Nephron progenitor cell (in vitro differentiated cells): ENCODE measurements around the gene ATP10B.

Experiments
- DNase-seq: peaks from one replicate; pipeline ENCODE4 v3.0.0; 2021
- H3K27ac Mint-ChIP-seq: 2 replicates; pipeline ENCODE4 v1.8.0; 2021; ENCODE audit warnings: mild to moderate bottlenecking, moderate library complexity, mixed read lengths
- H3K27me3 Mint-ChIP-seq: 2 replicates; pipeline ENCODE4 v1.8.0; 2021; ENCODE audit warnings: mild to moderate bottlenecking, low read depth, mixed read lengths; ENCODE audit not compliant: poor library complexity
- H3K36me3 Mint-ChIP-seq: 2 replicates; pipeline ENCODE4 v1.8.0; 2021; ENCODE audit warnings: low read depth, mixed read lengths
- H3K4me1 Mint-ChIP-seq: 2 replicates; pipeline ENCODE4 v1.8.0; 2021; ENCODE audit warnings: mixed read lengths
- H3K4me3 Mint-ChIP-seq: 2 replicates; pipeline ENCODE4 v1.8.0; 2021; ENCODE audit warnings: mild to moderate bottlenecking, moderate library complexity, mixed read lengths
- H3K9me3 Mint-ChIP-seq: 2 replicates; pipeline ENCODE4 v1.8.0; 2021; ENCODE audit warnings: mild to moderate bottlenecking, moderate library complexity, mixed read lengths
- TF ChIP-seq, protein P1 (sequence below): fragments of 200-600 bp; sonication (generic); IDR thresholded peaks from 2 replicates; pipeline ENCODE4 v1.5.0; 2021; ENCODE audit warnings: antibody characterized with exemption

ATP10B gene

DNA sequence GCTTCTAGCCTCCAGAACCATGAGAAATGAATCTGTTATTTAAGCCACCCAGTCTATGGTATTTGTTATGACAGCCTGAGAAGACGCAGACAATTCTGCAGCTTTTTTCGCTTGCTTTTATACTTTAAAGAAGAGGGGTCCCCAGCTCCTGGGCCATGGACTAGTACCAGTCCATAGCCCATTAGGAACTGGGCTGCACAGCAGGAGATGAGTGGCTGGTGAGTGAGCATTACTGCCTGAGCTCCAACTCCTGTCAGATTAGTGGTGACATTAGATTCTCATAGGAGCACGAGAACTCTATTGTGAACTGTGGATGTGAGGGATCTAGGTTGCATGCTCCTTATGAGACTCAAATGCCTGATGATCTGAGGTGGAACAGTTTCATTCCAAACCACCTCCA is 278.7 kb downstream of the ATP10B start:
- no peak for DNase-seq
- TF ChIP-seq, protein P1, sequence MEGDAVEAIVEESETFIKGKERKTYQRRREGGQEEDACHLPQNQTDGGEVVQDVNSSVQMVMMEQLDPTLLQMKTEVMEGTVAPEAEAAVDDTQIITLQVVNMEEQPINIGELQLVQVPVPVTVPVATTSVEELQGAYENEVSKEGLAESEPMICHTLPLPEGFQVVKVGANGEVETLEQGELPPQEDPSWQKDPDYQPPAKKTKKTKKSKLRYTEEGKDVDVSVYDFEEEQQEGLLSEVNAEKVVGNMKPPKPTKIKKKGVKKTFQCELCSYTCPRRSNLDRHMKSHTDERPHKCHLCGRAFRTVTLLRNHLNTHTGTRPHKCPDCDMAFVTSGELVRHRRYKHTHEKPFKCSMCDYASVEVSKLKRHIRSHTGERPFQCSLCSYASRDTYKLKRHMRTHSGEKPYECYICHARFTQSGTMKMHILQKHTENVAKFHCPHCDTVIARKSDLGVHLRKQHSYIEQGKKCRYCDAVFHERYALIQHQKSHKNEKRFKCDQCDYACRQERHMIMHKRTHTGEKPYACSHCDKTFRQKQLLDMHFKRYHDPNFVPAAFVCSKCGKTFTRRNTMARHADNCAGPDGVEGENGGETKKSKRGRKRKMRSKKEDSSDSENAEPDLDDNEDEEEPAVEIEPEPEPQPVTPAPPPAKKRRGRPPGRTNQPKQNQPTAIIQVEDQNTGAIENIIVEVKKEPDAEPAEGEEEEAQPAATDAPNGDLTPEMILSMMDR = no peak
- Mint-ChIP-seq H3K4me3 (no peak overlapping the region), H3K4me1 (no peaks in the 10 kb centered on the region), H3K36me3 (no peaks in the 10 kb centered on the region), H3K27me3 (peaks cover 9% of the 10 kb centered on the region), H3K9me3 (peaks cover 6% of the 10 kb centered on the region), H3K27ac (no peak overlapping the region)

DNA sequence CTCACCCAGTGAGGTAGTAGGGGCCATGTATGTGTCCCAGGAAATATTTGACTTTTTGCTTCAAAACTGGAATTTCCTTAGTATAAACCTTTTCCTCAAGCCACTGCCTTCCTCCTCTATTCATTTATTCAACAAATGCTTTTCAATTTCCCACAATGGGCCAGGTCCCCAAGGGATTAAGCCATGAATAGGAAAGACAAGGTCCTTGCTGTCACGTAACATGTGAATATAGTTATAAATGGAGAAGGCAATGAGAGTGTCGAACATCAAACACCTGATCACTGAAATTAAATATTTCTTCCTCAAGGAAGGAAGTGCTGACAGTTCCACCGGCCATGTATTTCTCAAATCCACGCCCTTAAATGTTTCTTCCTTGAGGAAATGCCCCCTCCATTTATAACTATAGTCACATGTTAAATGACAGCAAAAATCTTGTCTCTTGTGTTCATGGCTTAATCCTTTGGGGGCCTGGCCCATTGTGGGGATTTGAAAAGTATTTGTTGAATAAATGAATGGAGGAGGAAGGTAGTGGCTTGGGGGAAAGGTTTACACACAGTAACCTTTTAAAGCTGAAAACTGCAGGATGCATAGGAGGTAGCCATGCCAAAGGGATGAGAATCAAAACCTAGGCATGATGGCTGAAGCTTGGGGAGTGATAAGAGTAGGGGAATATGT is 284.8 kb downstream of the ATP10B start:
- Mint-ChIP-seq H3K9me3 (no peaks in the 10 kb centered on the region), H3K27ac (no peak overlapping the region), H3K4me1 (no peaks in the 10 kb centered on the region), H3K36me3 (no peaks in the 10 kb centered on the region), H3K4me3 (no peak overlapping the region), H3K27me3 (peaks cover 21% of the 10 kb centered on the region)
- TF ChIP-seq, protein P1 = no peak
- DNase-seq = no peak

DNA sequence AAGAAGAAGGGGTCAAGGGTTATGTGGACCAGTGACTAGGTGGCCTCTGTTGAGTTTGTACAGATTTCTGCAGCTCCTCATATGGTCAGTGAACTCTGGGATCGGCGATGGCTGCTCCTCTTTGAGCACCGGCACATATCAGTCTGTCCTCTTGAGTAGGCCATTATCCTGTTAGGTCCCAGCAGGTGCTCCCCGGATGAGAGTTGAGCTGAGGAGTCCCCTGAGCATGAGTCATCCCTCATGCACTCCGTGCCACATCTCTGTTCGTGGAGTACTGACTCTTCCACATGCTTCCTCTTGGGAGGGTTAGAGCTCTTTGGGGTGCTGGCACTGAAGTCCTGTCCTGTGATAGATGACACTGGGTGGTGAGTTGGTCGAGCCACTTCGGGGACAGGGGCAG is 286.6 kb downstream of the ATP10B start:
- Mint-ChIP-seq H3K36me3 (no peaks in the 10 kb centered on the region), H3K4me1 (no peaks in the 10 kb centered on the region), H3K27ac (no peak overlapping the region), H3K9me3 (no peaks in the 10 kb centered on the region), H3K27me3 (peaks cover 21% of the 10 kb centered on the region), H3K4me3 (no peak overlapping the region)
- DNase-seq = no peak
- TF ChIP-seq, protein P1 = no peak

DNA sequence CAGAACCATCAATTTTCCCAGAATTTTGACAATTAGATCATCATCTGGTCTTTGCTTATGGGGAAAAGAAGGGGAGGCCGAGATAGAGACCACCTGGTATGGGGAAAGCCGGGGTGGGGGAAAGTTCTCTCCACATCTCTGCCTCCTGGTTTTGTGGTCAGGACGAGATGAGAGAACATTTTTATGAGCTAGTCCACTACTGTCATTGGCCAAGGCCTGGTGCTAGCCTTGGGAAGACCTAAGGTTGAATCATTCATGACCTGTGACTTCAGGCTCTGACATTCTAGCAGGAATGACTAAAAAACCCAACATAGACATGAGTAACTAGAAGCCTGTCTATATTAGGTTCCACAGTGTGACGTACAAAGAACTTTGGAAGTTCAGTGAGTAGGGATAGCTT is 295.2 kb downstream of the ATP10B start:
- no peak overlapping the region for H3K4me3 Mint-ChIP-seq
- DNase-seq = no peak
- TF ChIP-seq, protein P1 = no peak
- H3K4me1 Mint-ChIP-seq = no peaks in the 10 kb centered on the region
- H3K36me3 Mint-ChIP-seq = no peaks in the 10 kb centered on the region
- peaks cover 11% of the 10 kb centered on the region for H3K27me3 Mint-ChIP-seq
- H3K27ac Mint-ChIP-seq = no peak overlapping the region
- no peaks in the 10 kb centered on the region for H3K9me3 Mint-ChIP-seq

DNA sequence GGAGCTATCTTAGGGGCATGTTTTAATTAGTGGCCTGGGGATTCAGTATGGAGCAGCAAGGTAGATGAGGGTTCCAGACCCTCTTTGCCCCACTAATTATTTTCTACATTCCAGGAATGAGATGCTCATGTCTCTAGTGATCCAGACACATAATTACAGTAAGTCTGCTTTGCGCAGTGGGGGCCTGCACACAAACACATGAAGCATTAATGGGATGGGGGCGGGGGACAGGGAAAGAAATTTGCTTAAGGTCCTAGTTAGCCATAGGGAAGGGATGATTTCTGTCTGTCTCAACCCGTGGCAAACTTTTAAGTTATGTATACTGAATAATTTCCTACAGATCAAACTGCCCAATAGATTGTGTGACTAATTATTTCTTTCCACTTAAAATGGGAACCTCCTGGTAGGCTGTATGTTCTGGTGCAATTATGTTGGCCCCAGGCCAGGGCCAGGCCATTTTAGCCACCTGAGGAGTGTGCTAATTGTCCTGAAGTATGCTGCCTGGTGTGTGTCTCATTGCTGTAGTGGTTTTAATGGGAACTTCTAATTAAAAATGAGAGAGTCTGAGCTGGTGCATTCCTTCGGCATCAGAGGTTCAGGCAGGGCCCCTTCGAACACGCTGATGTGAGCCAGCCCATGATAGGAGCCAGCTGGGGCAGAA is 295.9 kb downstream of the ATP10B start:
- TF ChIP-seq, protein P1 = no peak
- no peak for DNase-seq
- Mint-ChIP-seq H3K9me3 (no peaks in the 10 kb centered on the region), H3K27ac (no peak overlapping the region), H3K4me3 (no peak overlapping the region), H3K27me3 (peaks cover 13% of the 10 kb centered on the region), H3K4me1 (no peaks in the 10 kb centered on the region), H3K36me3 (no peaks in the 10 kb centered on the region)

DNA sequence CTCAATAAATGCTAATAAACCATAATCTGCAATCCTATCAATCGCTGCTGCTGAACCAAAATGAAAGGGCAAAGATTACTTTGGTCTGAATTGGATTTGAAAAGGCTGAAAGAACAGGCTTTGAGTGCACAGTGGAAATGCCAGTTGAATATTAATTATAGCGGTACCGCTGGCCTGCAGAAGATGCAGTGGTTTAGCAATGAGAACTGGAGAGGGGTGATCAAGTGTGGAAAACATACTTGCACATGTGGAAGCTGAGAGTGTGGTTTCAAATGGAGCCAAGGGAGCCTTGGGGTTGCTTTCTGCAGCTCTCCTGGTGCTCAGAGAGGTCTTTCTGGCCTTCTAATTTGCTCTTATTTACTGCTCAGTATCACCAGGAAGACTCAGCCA is 296.4 kb downstream of the ATP10B start:
- Mint-ChIP-seq H3K36me3 (no peaks in the 10 kb centered on the region), H3K27me3 (peaks cover 13% of the 10 kb centered on the region), H3K4me1 (no peaks in the 10 kb centered on the region), H3K4me3 (no peak overlapping the region), H3K9me3 (no peaks in the 10 kb centered on the region), H3K27ac (no peak overlapping the region)
- TF ChIP-seq, protein P1 = no peak
- DNase-seq = no peak
